Loucy (cell line): ENCODE measurements around the gene ADI1.

ENCODE experiments used
- EZH2phosphoT487 ChIP-seq: fragments of 200-600 bp; IDR thresholded peaks from 2 replicates; pipeline ENCODE4 v1.6.1; 2018; ENCODE audit warnings: antibody characterized with exemption, mild to moderate bottlenecking, moderate library complexity, borderline replicate concordance
- TF ChIP-seq, protein P1 (sequence below): fragments of 200-600 bp; sonication (generic); conservative IDR thresholded peaks from 2 replicates; pipeline ENCODE4 v1.5.1; 2014; ENCODE audit warnings: mild to moderate bottlenecking, antibody characterized with exemption, low read length

DNA sequence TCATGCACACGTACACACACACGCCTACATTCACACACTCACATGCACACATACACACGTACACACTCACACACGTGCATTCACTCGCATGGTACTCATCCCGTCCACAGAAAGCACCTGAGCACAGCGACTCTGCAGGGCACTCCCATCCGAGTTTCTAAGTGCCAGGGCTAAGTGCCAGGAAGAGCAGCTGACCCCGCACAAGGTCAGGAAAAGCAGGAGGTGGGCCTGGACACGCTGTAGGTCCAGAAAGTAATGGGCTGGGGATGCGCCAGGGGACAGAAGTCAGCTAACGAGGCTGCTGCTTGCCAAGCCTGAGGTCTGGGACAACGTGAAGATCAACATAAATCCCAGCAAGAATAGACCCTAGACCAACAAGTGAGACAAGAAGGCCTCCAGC is 15.8 kb downstream of the ADI1 start:
- TF ChIP-seq, protein P1, sequence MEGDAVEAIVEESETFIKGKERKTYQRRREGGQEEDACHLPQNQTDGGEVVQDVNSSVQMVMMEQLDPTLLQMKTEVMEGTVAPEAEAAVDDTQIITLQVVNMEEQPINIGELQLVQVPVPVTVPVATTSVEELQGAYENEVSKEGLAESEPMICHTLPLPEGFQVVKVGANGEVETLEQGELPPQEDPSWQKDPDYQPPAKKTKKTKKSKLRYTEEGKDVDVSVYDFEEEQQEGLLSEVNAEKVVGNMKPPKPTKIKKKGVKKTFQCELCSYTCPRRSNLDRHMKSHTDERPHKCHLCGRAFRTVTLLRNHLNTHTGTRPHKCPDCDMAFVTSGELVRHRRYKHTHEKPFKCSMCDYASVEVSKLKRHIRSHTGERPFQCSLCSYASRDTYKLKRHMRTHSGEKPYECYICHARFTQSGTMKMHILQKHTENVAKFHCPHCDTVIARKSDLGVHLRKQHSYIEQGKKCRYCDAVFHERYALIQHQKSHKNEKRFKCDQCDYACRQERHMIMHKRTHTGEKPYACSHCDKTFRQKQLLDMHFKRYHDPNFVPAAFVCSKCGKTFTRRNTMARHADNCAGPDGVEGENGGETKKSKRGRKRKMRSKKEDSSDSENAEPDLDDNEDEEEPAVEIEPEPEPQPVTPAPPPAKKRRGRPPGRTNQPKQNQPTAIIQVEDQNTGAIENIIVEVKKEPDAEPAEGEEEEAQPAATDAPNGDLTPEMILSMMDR = no peak
- TF ChIP-seq EZH2phosphoT487 = no peak
